CD4-positive, alpha-beta T cell treated with Interleukin-12 subunit alpha and Interleukin-12 subunit beta, for 1 hour (primary cell): Measurements from ENCODE around the gene DNM2.
"Not testable (repeated sequence)": the region's sequence is repeated elsewhere in the genome, so short reads cannot be mapped to it uniquely, and the experiment has no call there.

Experiments used
- DNase-seq: peaks from one replicate; pipeline ENCODE4 v3.0.0-alpha.2; 2020

DNM2 gene

GRCh38 chr19:10726268-10726667, 8.4 kb downstream of the DNM2 start:
- no peak for DNase-seq

- DNase-seq, result no peak
These were observed 9.9 kb downstream of the DNM2 start for GRCh38 chr19:10727685-10728201.

- DNase-seq, result no peak
These were observed 11.5 kb downstream of the DNM2 start for GRCh38 chr19:10729411-10729810.

- DNase-seq, result no peak
These were observed 13.1 kb downstream of the DNM2 start for GRCh38 chr19:10730932-10731331.

- DNase-seq, result no peak
These were observed 17.9 kb downstream of the DNM2 start for GRCh38 chr19:10735741-10736140.

- no peak for DNase-seq
These were observed 18.3 kb downstream of the DNM2 start for GRCh38 chr19:10736189-10736588.

- no peak for DNase-seq
These were observed 19.2 kb downstream of the DNM2 start for GRCh38 chr19:10736916-10737551.

GRCh38 chr19:10737722-10738121, 19.8 kb downstream of the DNM2 start:
- DNase-seq, result no peak

GRCh38 chr19:10740798-10741197, 22.9 kb downstream of the DNM2 start:
- no peak for DNase-seq

GRCh38 chr19:10742476-10742875, 24.6 kb downstream of the DNM2 start:
- DNase-seq, result no peak

- no peak for DNase-seq
These were observed 26.4 kb downstream of the DNM2 start for GRCh38 chr19:10744253-10744798.

- no peak for DNase-seq
These were observed 27.0 kb downstream of the DNM2 start for GRCh38 chr19:10744801-10745293.

- not testable (repeated sequence) for DNase-seq
These were observed 28.6 kb downstream of the DNM2 start for GRCh38 chr19:10746437-10746836.

- DNase-seq, result no peak
These were observed 29.4 kb downstream of the DNM2 start for GRCh38 chr19:10747271-10747670.

- DNase-seq, result no peak
These were observed 29.8 kb downstream of the DNM2 start for GRCh38 chr19:10747674-10748073.

- no peak for DNase-seq
These were observed 30.5 kb downstream of the DNM2 start for GRCh38 chr19:10748195-10748926.

GRCh38 chr19:10748927-10749434, 31.1 kb downstream of the DNM2 start:
- no peak for DNase-seq

- no peak for DNase-seq
These were observed 31.8 kb downstream of the DNM2 start for GRCh38 chr19:10749435-10750384.

- no peak for DNase-seq
These were observed 33.5 kb downstream of the DNM2 start for GRCh38 chr19:10751109-10751953.

- no peak for DNase-seq
These were observed 34.5 kb downstream of the DNM2 start for GRCh38 chr19:10752237-10752912.
